ENCODE results near the gene ATG4B. TPM values are rescaled to one million over a fixed set of nuclear protein-coding genes. Genes with fewer than 3 reads are reported as not detected.

The ATG4B gene
- total and polyA plus RNA-seq, 2 of the 4 experiments (the other 2 are of a cell fraction), result 113 to 146 TPM

DNA sequence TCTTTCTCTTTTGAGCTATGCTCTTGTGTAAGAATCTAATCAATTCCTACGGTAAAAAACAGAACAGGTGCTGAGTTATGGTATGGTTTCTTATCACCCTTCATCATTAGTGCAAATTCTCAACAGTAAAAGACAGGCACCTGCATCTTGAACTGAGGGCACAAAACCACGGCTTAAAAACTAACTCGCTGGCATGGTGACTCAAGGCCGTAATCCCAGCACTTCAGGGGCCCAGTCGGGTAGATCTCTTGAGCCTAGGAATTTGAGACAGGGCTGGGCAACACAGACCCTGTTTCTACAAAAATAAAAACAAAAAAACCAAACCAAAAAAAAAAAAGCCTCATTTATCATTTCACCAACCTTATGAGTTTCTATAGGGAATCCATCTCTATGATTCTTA is 33.8 kb upstream of the ATG4B start:
- no peak overlapping the region for H2AFZ ChIP-seq (replicated peaks; ENCODE audit: low read length, poor library complexity)
- WGBS, 2 experiments (ENCODE audit: extremely low coverage in 2 of 2, insufficient read length in 1 of 2), result no CpG with 5 or more reads among the region's 5 CpGs
- no peak overlapping the region for H4K91ac ChIP-seq (ENCODE audit: insufficient read depth, low read depth, low read length)
- H2BK15ac ChIP-seq (ENCODE audit: low read depth, low read length), result no peak overlapping the region
- H3K9me3 ChIP-seq (ENCODE audit: control insufficient read depth, insufficient read depth, low read length), result no peaks in the 10 kb centered on the region
- H3K18ac ChIP-seq (ENCODE audit: low read depth, low read length), result no peak overlapping the region
- no peak overlapping the region for H2BK20ac ChIP-seq (ENCODE audit: low read depth, low read length)
- dilution Hi-C loops (cut with HindIII; ENCODE audit: low sequenced_read_pairs, unreplicated experiment) (no loop called here), intact Hi-C loops (cut with micrococcal nuclease) (no loop called here), in situ Hi-C loops (cut with MboI; ENCODE audit: low sequenced_read_pairs) (no loop called here)
- no peak overlapping the region for H2BK120ac ChIP-seq (ENCODE audit: low read depth, low read length)
- ATAC-seq (ENCODE audit: low read depth) (no peak), DNase-seq (no peak)
- H3K36me3 ChIP-seq (ENCODE audit: control insufficient read depth, insufficient read depth, low read length), result peaks cover 39% of the 10 kb centered on the region
- H3K9ac ChIP-seq (ENCODE audit: low read depth, low read length), result no peak overlapping the region
- ChIA-PET CTCF (no interaction called here), POLR2A (ENCODE audit: unreplicated experiment) (no interaction called here)
- no peak overlapping the region for H2AK9ac ChIP-seq (replicated peaks; ENCODE audit: low read depth, low read length, poor library complexity)
- peaks cover 12 to 24% of the 10 kb centered on the region in 2 experiments for H3K79me1 ChIP-seq (ENCODE audit: low read depth in 1 of 2, low read length in 2 of 2)
- H2AK5ac ChIP-seq (ENCODE audit: low read depth, low read length), result no peak overlapping the region
- no peak overlapping the region for H3K4ac ChIP-seq (ENCODE audit: low read depth, low read length)
- no peak overlapping the region for H3K4me2 ChIP-seq (ENCODE audit: low read depth, low read length)
- no peak overlapping the region for H3K4me3 ChIP-seq (ENCODE audit: insufficient read depth, low read depth, low read length)
- TF ChIP-seq RFX5 (IDR thresholded peaks at IDR 0.05; ENCODE audit: low read depth, low read length), result no peak
- no peak for TF ChIP-seq RCOR1 (IDR thresholded peaks at IDR 0.05; ENCODE audit: insufficient replicate concordance, low read length)
- TF ChIP-seq MXI1 (IDR thresholded peaks at IDR 0.05; ENCODE audit: borderline replicate concordance, low read depth, low read length), result no peak
- no peak for TF ChIP-seq RAD21 (IDR thresholded peaks at IDR 0.05; ENCODE audit: low read length)
- TF ChIP-seq, protein P1, sequence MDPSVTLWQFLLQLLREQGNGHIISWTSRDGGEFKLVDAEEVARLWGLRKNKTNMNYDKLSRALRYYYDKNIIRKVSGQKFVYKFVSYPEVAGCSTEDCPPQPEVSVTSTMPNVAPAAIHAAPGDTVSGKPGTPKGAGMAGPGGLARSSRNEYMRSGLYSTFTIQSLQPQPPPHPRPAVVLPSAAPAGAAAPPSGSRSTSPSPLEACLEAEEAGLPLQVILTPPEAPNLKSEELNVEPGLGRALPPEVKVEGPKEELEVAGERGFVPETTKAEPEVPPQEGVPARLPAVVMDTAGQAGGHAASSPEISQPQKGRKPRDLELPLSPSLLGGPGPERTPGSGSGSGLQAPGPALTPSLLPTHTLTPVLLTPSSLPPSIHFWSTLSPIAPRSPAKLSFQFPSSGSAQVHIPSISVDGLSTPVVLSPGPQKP (IDR thresholded peaks at IDR 0.05; ENCODE audit: borderline replicate concordance, low read depth, low read length), result no peak
- no peak for TF ChIP-seq MAZ (IDR thresholded peaks at IDR 0.05; ENCODE audit: borderline replicate concordance, low read depth, low read length)
- H3K9me1 ChIP-seq (ENCODE audit: insufficient read depth, low read length), result 0 out of 2 replicates have a peak, but pooled peaks cover 3% of the 10 kb centered on the region
- no peaks in the 10 kb centered on the region; the same call in 1 of the 2 replicates for H3K4me1 ChIP-seq (ENCODE audit: control insufficient read depth, insufficient read depth, low read length)
- H2BK5ac ChIP-seq (ENCODE audit: low read depth, low read length, poor library complexity, severe bottlenecking), result no peak overlapping the region
- no peaks in the 10 kb centered on the region; the same call in 1 of the 2 replicates for H4K20me1 ChIP-seq (ENCODE audit: insufficient read depth, low read length)
- H3K27ac ChIP-seq (ENCODE audit: insufficient read depth, low read length), result no peak overlapping the region
- H4K5ac ChIP-seq (ENCODE audit: low read depth, low read length), result no peak overlapping the region
- H4K8ac ChIP-seq (ENCODE audit: low read depth in 2 of 2, low read length in 2 of 2), result no peak overlapping the region
- BruUV-seq (replicated peaks), result no TSS peak
- no peaks in the 10 kb centered on the region for H3K27me3 ChIP-seq (ENCODE audit: control insufficient read depth, insufficient read depth, low read length)
- no peak overlapping the region for H3K23ac ChIP-seq (ENCODE audit: low read depth, low read length)
- no peak overlapping the region for H3K56ac ChIP-seq (ENCODE audit: extremely low read depth, insufficient read depth, low read length)
- no peak overlapping the region for H3K14ac ChIP-seq (replicated peaks; ENCODE audit: low read depth, low read length)
